HG03442 (cell line): ENCODE results near the gene TM9SF1.

Experiments used
- ATAC-seq: cut with Tn5 transposase; IDR thresholded peaks from one replicate; pipeline ENCODE4 v1.9.1; 2021; ENCODE audit warnings: mild to moderate bottlenecking, moderate library complexity; ENCODE audit not compliant: unreplicated experiment

TM9SF1 gene

DNA sequence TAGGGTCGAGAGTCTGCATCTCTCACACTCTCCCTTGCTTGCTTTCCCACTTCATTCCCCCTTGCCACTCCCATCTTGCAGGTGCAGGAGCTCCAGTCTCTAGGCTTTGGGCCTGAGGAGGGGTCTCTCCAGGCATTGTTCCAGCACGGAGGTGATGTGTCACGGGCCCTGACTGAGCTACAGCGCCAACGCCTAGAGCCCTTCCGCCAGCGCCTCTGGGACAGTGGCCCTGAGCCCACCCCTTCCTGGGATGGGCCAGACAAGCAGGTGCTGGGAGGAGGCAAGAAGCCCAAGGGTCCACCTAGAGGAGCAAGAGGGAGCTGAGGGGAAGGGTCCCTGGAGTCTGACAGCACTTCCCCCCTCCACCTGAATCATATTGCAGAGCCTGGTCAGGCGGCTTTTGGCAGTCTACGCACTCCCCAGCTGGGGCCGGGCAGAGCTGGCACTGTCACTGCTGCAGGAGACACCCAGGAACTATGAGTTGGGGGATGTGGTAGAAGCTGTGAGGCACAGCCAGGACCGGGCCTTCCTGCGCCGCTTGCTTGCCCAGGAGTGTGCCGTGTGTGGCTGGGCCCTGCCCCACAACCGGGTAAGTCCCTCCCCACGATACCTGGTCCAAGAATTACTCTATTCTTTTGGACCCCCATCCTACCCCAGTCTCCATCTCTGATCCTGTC lies 43.7 kb downstream of the TM9SF1 start:
- no peak for ATAC-seq

DNA sequence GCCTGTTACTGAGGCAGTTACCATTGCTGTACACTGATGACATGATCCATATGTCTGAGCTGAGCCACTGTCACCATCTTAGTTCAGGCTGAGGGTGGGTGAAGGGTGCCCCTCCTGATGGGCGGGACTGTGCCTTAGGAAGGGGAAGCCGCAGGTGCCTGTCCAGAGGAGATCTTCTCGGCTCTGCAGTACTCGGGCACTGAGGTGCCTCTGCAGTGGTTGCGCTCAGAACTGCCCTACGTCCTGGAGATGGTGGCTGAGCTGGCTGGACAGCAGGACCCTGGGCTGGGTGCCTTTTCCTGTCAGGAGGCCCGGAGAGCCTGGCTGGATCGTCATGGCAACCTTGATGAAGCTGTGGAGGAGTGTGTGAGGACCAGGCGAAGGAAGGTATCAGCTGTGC lies 44.2 kb downstream of the TM9SF1 start:
- no peak for ATAC-seq

DNA sequence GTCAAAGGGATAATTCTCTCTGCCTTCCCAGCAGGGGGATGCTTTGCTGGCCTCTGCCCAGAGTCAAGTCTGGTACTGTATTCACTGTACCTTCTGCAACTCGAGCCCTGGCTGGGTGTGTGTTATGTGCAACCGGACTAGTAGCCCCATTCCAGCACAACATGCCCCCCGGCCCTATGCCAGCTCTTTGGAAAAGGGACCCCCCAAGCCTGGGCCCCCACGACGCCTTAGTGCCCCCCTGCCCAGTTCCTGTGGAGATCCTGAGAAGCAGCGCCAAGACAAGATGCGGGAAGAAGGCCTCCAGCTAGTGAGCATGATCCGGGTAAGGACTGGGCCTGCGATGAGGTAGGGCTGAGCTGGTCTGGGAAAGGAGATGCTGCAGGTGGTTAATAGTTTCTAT lies 44.7 kb downstream of the TM9SF1 start:
- ATAC-seq, result no peak

DNA sequence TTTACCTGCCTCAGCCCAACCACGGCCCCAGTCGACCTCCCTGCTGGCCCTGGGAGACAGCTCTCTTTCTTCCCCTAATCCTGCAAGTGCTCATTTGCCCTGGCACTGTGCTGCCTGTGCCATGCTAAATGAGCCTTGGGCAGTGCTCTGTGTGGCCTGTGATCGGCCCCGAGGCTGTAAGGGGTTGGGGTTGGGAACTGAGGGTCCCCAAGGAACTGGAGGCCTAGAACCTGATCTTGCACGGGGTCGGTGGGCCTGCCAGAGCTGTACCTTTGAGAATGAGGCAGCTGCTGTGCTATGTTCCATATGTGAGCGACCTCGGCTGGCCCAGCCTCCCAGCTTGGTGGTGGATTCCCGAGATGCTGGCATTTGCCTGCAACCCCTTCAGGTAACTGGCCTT lies 45.2 kb downstream of the TM9SF1 start:
- ATAC-seq, result no peak

GRCh38 chr14:24149302-24149969 lies 45.8 kb downstream of the TM9SF1 start:
- no peak for ATAC-seq

GRCh38 chr14:24147761-24148428 lies 47.3 kb downstream of the TM9SF1 start:
- no peak for ATAC-seq

GRCh38 chr14:24146978-24147760 lies 48.1 kb downstream of the TM9SF1 start, which contains the start of gene RNF31:
TSS of gene RNF31 (plus strand) at chr14:24147498. CDS start at chr14:24147699, 201 bp downstream.
- ATAC-seq, result peak; percentile 86

DNA sequence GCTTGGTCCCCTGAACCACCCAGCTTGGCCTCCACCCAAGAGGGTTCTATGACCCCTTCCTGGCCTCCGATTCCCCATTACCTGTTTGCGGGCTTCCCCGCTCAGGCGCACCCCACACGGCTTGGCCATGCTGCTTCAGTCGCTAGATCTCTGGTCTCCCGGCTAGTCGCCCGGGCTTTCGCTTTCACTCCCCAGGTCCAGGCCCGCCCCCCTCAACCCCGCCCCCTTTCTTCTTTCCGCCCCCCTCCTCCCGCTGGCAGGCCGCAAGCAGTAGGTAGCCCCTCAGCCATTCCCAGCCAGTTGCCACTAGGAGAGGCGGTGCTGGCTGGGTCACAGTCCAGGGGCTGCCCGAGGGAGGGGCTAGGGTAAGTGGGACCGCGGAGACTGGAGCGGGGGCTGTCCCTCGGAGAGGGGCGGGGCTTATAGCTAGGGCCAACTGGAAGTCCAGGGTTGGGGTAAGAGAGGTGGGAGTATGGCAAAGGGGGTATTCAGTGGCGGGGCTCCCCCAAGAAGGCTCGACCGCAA lies 48.7 kb downstream of the TM9SF1 start, which contains the start of gene PSME2:
Gene PSME2 (minus strand): TSS at position 158 of the 525 bp plus-strand sequence. CDS start 29 bp downstream, at position 129.
- peak; percentile 58 for ATAC-seq

- no peak for ATAC-seq
Measured at GRCh38 chr14:24145690-24146452, 49.4 kb downstream of the TM9SF1 start.

DNA sequence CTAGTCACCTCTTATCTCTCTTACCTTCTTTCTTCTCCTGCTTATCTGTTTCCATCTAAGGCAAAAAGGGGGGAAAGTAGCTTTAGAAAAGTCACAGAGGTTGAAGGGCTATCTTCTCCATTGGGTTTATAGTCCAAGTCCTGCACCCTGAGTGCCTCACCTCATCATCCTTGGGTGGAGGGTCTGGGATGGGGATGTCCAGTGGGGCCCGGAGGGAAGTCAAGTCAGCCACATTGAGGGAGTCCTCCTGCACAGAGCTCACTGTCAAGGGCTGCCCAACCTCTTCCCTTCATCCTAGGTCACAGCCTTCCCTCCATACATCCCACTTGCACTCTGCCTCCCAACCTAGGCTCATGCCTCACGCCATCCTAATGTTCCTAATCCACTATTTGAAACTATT lies 50.0 kb downstream of the TM9SF1 start:
- no peak for ATAC-seq

GRCh38 chr14:24144451-24144850 lies 50.8 kb downstream of the TM9SF1 start:
- ATAC-seq, result no peak

GRCh38 chr14:24143511-24143910 lies 51.7 kb downstream of the TM9SF1 start:
- no peak for ATAC-seq

- ATAC-seq, result peak; percentile 81
Measured at GRCh38 chr14:24141097-24141880, 54.0 kb downstream of the TM9SF1 start, which contains the start of gene EMC9. TSS of gene EMC9 (minus strand) at chr14:24141591. CDS start at chr14:24141304, 287 bp downstream.

DNA sequence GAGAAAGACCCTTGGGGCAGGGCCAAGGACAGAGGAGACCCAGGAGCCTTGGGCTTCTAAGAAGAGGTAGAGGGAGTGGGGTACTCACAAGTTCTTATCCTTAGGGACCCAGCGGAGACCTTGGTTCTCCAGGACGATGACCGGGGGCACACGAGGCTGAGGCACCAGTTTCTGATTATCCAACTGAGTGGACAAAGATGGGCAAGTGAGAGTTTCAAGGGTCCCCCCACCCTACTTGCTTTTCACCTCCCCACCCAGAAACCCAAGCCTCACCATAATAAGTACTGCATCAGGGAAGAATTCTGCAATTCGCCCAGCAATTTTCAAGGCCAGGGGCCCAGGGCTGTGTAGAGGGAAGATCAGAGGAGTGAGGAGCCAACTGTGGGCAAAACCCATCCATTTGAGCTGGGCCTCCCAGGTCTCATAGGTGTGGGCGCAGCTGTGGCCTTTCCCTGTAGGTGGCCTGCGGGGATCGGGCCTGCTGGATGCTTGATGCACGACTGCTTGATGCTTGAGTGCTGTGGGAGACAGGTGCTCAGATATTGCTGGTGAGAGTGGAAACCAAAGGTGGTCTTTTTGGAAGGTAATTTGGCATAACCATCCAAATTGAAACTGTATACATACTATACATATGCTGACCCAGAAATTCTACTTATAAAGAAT lies 55.8 kb downstream of the TM9SF1 start:
- no peak for ATAC-seq
